Measurements from ENCODE around the gene HMOX1. TPM values are rescaled to one million over a fixed set of nuclear protein-coding genes. Genes with fewer than 3 reads are reported as not detected.

The HMOX1 gene
- polyA plus RNA-seq, 1 donor from 2014 or later, result not detected

- H3K9me3 ChIP-seq (ENCODE audit: low read length), result no peaks in the 10 kb centered on the region
- H2AFZ ChIP-seq (ENCODE audit: low read depth, low read length), result no peak overlapping the region
- no peaks in the 10 kb centered on the region for H3F3A ChIP-seq (ENCODE audit: insufficient read depth, low read length, poor library complexity, severe bottlenecking)
- H3K4me3 ChIP-seq (ENCODE audit: low read length), result no peak overlapping the region
- no peaks in the 10 kb centered on the region for H3K9me2 ChIP-seq (ENCODE audit: insufficient read depth, low read length)
- H3K36me3 ChIP-seq (ENCODE audit: insufficient read depth, low read length), result no peaks in the 10 kb centered on the region
- TF ChIP-seq REST (IDR thresholded peaks at IDR 0.05; ENCODE audit: borderline replicate concordance) (no peak), MXI1 (conservative IDR thresholded peaks at IDR 0.05; ENCODE audit: poor library complexity, severe bottlenecking) (no peak), EP300 (conservative IDR thresholded peaks at IDR 0.05; ENCODE audit: poor library complexity, severe bottlenecking) (no peak), RAD21 (conservative IDR thresholded peaks at IDR 0.05) (no peak), CTCF (IDR thresholded peaks at IDR 0.05; ENCODE audit: poor library complexity, severe bottlenecking) (no peak), TAF1 (IDR thresholded peaks at IDR 0.05; ENCODE audit: low read depth) (no peak)
- no peaks in the 10 kb centered on the region for H4K20me1 ChIP-seq (ENCODE audit: insufficient read depth)
- H3K27me3 ChIP-seq (ENCODE audit: insufficient read depth, low read depth, low read length), result no peaks in the 10 kb centered on the region
- H3K79me2 ChIP-seq (replicated peaks; ENCODE audit: insufficient read depth, low read length), result no peaks in the 10 kb centered on the region
- no peak overlapping the region for H3K4me2 ChIP-seq (ENCODE audit: low read length)
- H3K9ac ChIP-seq (ENCODE audit: low read length), result no peak overlapping the region
- no peak overlapping the region for H3K27ac ChIP-seq (ENCODE audit: low read length)
These were observed 28.4 kb upstream of the HMOX1 start for GRCh38 chr22:35352214-35353111.

GRCh38 chr22:35353318-35353717 lies 27.6 kb upstream of the HMOX1 start:
- Histone ChIP-seq H3K9me3 (ENCODE audit: low read length) (no peaks in the 10 kb centered on the region), H3K9me2 (ENCODE audit: insufficient read depth, low read length) (no peaks in the 10 kb centered on the region), H3K79me2 (replicated peaks; ENCODE audit: insufficient read depth, low read length) (no peaks in the 10 kb centered on the region), H3K4me2 (ENCODE audit: low read length) (no peak overlapping the region), H3F3A (ENCODE audit: insufficient read depth, low read length, poor library complexity, severe bottlenecking) (no peaks in the 10 kb centered on the region), H3K27me3 (ENCODE audit: insufficient read depth, low read depth, low read length) (no peaks in the 10 kb centered on the region), H3K9ac (ENCODE audit: low read length) (no peak overlapping the region), H4K20me1 (ENCODE audit: insufficient read depth) (no peaks in the 10 kb centered on the region), H3K4me3 (ENCODE audit: low read length) (no peak overlapping the region), H3K36me3 (ENCODE audit: insufficient read depth, low read length) (no peaks in the 10 kb centered on the region), H3K27ac (ENCODE audit: low read length) (no peak overlapping the region), H2AFZ (ENCODE audit: low read depth, low read length) (no peak overlapping the region)
- TF ChIP-seq REST (IDR thresholded peaks at IDR 0.05; ENCODE audit: borderline replicate concordance) (no peak), SMC3 (conservative IDR thresholded peaks at IDR 0.05; ENCODE audit: poor library complexity) (no peak), CTCF (IDR thresholded peaks at IDR 0.05; ENCODE audit: poor library complexity, severe bottlenecking) (no peak), TAF1 (IDR thresholded peaks at IDR 0.05; ENCODE audit: low read depth) (no peak), EZH2 (IDR thresholded peaks at IDR 0.05; ENCODE audit: borderline replicate concordance, insufficient read depth, low read length, poor library complexity, severe bottlenecking) (no peak), RAD21 (conservative IDR thresholded peaks at IDR 0.05) (no peak), MXI1 (conservative IDR thresholded peaks at IDR 0.05; ENCODE audit: poor library complexity, severe bottlenecking) (no peak)
